ENCODE data around the gene NAA35.

NAA35 gene

DNA sequence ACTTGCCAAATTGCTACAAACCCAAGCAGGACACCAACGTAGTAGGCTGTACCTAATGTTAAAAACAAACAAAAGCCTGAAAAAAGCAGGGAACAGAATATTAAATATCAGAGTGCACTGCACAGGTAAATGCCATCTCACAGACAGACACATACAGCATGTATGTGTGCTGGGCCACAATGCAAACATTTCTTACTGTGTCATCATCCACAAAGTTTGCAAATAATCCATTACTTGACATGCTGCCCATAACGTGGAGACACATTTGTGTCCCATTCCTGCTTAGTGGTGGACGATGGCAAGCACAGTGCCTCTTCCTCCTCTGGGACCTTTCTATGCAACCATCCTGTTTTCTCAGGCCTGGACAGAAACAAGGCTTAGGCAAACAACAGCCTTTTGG, 113.7 kb downstream of the NAA35 start:
- no peaks in the 10 kb centered on the region for H3K27me3 ChIP-seq (ENCODE audit: control insufficient read depth, insufficient read depth, low read length, poor library complexity, severe bottlenecking)
- no peaks in the 10 kb centered on the region for H3K36me3 ChIP-seq (ENCODE audit: control insufficient read depth, insufficient read depth, low read length)
- no peak overlapping the region for H3K4me3 ChIP-seq (ENCODE audit: insufficient read depth, low read depth, low read length)
- no peaks in the 10 kb centered on the region for H3K9me3 ChIP-seq (ENCODE audit: control insufficient read depth, low read length)
- H3K27ac ChIP-seq (ENCODE audit: insufficient read depth, low read depth, low read length, poor library complexity, severe bottlenecking), result no peak overlapping the region
- H3K4me1 ChIP-seq (ENCODE audit: control insufficient read depth, insufficient read depth, low read length), result no peaks in the 10 kb centered on the region
- 94 to 98% methylated on average over 3 of the region's 3 CpGs for WGBS, 2 experiments

DNA sequence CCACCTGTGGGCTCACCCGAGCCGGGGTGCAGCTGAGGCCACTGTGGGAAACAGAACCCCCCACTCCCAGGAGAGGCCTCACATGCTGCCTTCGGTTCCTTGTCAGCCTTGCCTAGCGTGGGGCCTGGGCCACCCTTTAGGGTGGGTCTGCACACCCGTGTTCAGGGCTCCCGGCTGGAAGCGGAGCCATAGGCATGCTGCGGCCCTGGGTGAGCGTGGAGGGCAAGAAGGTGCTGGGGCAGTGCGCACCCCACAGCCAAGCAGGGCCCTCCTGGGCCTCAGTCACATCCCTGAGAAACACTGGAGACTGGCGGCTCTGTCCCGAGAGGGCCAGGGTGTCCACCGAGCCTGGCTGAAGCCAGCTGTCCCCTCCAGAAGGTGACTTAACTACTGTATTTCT, 116.5 kb downstream of the NAA35 start:
- Histone ChIP-seq H3K27me3 (ENCODE audit: control insufficient read depth, insufficient read depth, low read length, poor library complexity, severe bottlenecking) (no peaks in the 10 kb centered on the region), H3K36me3 (ENCODE audit: control insufficient read depth, insufficient read depth, low read length) (no peaks in the 10 kb centered on the region), H3K4me1 (ENCODE audit: control insufficient read depth, insufficient read depth, low read length) (no peaks in the 10 kb centered on the region), H3K4me3 (ENCODE audit: insufficient read depth, low read depth, low read length) (no peak overlapping the region), H3K9me3 (ENCODE audit: control insufficient read depth, low read length) (no peaks in the 10 kb centered on the region), H3K27ac (ENCODE audit: insufficient read depth, low read depth, low read length, poor library complexity, severe bottlenecking) (no peak overlapping the region)
- WGBS, 2 experiments, result 95% methylated on average over 13 of the region's 13 CpGs

- 93 to 94% methylated on average over 11 of the region's 11 CpGs for WGBS, 2 experiments
- Histone ChIP-seq H3K36me3 (ENCODE audit: control insufficient read depth, insufficient read depth, low read length) (no peaks in the 10 kb centered on the region), H3K4me3 (ENCODE audit: insufficient read depth, low read depth, low read length) (no peak overlapping the region), H3K9me3 (ENCODE audit: control insufficient read depth, low read length) (no peaks in the 10 kb centered on the region), H3K27me3 (ENCODE audit: control insufficient read depth, insufficient read depth, low read length, poor library complexity, severe bottlenecking) (no peaks in the 10 kb centered on the region), H3K27ac (ENCODE audit: insufficient read depth, low read depth, low read length, poor library complexity, severe bottlenecking) (no peak overlapping the region), H3K4me1 (ENCODE audit: control insufficient read depth, insufficient read depth, low read length) (no peaks in the 10 kb centered on the region)
These were observed 121.2 kb downstream of the NAA35 start for GRCh38 chr9:86061972-86062739.

DNA sequence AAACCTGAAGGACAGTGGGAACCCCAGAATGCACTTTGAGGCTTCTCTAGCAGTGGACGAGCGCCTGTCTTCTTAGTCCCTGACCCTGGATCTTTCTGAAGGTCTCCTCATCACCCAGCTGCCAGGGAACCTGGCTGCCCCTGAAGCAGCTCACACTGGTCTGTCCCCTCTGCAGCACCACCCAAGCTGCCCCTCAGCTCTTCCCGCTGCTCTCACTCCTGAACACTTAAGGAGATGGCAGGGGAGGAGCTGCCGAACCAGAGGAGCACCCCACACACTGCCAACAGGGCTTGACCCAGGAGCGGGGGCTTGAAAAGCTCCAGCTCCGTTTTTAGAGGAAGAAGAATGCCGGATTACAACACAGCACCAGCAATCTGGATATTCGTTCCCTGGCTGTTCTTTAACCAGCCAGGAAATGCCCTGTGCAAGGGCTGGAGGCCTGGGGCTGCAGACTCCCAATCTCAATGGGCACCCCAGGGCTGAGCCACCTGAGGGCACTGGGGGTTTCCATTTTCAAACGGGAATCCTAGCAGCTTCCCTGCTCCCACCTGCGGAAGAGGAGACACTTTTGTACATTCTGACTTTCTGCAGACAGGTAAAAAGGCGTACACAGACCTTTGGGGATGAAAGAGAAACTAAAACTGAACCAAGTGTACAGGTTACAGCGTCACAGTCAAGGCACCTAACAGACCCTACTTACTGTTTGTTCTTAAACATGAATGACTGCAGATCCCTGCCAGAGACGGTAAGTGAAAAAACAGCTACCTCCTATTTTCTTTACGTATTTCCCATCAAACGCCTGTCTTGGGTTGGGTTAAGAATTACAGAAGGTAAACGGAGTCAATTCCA, 122.1 kb downstream of the NAA35 start:
- no peaks in the 10 kb centered on the region for H3K27me3 ChIP-seq (ENCODE audit: control insufficient read depth, insufficient read depth, low read length, poor library complexity, severe bottlenecking)
- no peaks in the 10 kb centered on the region for H3K36me3 ChIP-seq (ENCODE audit: control insufficient read depth, insufficient read depth, low read length)
- no peaks in the 10 kb centered on the region for H3K4me1 ChIP-seq (ENCODE audit: control insufficient read depth, insufficient read depth, low read length)
- no peak overlapping the region for H3K4me3 ChIP-seq (ENCODE audit: insufficient read depth, low read depth, low read length)
- no peak overlapping the region for H3K27ac ChIP-seq (ENCODE audit: insufficient read depth, low read depth, low read length, poor library complexity, severe bottlenecking)
- no peaks in the 10 kb centered on the region for H3K9me3 ChIP-seq (ENCODE audit: control insufficient read depth, low read length)
- 84 to 86% methylated on average over 16 of the region's 16 CpGs for WGBS, 2 experiments

DNA sequence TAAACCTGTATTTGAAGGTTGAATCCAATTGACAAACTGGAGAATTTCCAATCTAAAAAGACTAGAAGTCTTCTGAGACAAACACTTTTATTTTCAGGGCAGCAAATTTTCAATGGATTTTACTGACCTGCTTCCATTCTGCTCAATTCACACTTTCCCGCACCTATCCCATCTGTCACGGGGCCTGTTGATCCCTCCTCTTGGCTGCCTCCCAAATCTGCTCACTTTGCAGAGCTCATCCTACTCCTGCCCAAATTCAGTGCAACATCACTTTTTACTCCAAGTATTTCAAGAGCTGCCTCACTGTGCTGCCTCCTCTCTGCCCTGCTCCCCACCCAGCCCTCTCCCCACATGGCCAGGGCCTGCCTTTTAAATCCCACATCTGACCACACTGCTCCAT, 123.3 kb downstream of the NAA35 start:
- H3K9me3 ChIP-seq (ENCODE audit: control insufficient read depth, low read length), result no peaks in the 10 kb centered on the region
- WGBS, 2 experiments, result 91 to 93% methylated on average over 2 of the region's 2 CpGs
- H3K27me3 ChIP-seq (ENCODE audit: control insufficient read depth, insufficient read depth, low read length, poor library complexity, severe bottlenecking), result no peaks in the 10 kb centered on the region
- H3K36me3 ChIP-seq (ENCODE audit: control insufficient read depth, insufficient read depth, low read length), result no peaks in the 10 kb centered on the region
- no peak overlapping the region for H3K4me3 ChIP-seq (ENCODE audit: insufficient read depth, low read depth, low read length)
- no peaks in the 10 kb centered on the region for H3K4me1 ChIP-seq (ENCODE audit: control insufficient read depth, insufficient read depth, low read length)
- H3K27ac ChIP-seq (ENCODE audit: insufficient read depth, low read depth, low read length, poor library complexity, severe bottlenecking), result no peak overlapping the region

DNA sequence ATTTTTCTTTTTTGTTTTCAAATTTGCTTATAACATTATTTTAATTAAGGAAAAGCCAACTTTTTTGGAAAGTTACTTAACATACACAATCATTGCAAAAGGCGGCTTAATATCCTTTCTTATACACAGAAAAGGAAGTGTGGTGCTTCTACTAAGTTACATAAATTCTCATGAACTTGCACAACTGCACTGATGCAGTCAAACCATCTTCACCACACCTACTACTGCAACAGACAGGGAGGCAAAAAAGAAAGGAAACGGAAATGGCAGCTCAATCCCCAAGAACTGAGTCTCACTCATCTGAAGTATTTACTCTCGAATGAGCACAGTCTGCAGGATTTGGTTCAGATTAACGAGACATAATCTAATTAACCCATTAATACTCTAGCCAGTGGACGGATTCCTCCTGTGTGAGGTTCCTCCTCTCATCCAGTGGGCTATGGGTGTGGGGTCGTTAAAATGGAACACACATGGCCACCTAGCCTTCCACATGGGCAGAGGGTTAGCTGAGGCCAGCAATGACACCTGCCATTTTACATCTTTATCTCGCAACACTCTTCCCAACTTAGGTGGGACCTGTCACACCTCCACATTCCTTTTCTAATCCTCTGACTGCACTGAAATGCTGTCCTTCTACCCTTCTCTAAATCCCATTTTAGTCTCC, 128.4 kb downstream of the NAA35 start:
- Histone ChIP-seq H3K9me3 (ENCODE audit: control insufficient read depth, low read length) (no peaks in the 10 kb centered on the region), H3K36me3 (ENCODE audit: control insufficient read depth, insufficient read depth, low read length) (peaks cover 6% of the 10 kb centered on the region), H3K4me1 (ENCODE audit: control insufficient read depth, insufficient read depth, low read length) (no peaks in the 10 kb centered on the region), H3K27ac (ENCODE audit: insufficient read depth, low read depth, low read length, poor library complexity, severe bottlenecking) (no peak overlapping the region), H3K4me3 (ENCODE audit: insufficient read depth, low read depth, low read length) (no peak overlapping the region), H3K27me3 (ENCODE audit: control insufficient read depth, insufficient read depth, low read length, poor library complexity, severe bottlenecking) (no peaks in the 10 kb centered on the region)
- 88% methylated on average over 6 to 7 of the region's 7 CpGs for WGBS, 2 experiments
